Progenitor cell of endocrine pancreas (in vitro differentiated cells): ENCODE data around the gene B3GALNT2. TPM values are rescaled to one million over a fixed set of nuclear protein-coding genes. Genes with fewer than 3 reads are reported as not detected.
A peak's percentile ranks its signal among the peaks of the same experiment; 100 is the strongest.

Source experiments
- DNase-seq: peaks from one replicate; pipeline ENCODE4 v3.0.0; 2021; ENCODE audit warnings: low spot score; ENCODE audit not compliant: unreplicated experiment
- H3K27ac Mint-ChIP-seq: 2 replicates; pipeline ENCODE4 v1.8.0; 2021; ENCODE audit warnings: mild to moderate bottlenecking, moderate library complexity, mixed read lengths
- H3K27me3 Mint-ChIP-seq: 2 replicates; pipeline ENCODE4 v1.8.0; 2021; ENCODE audit warnings: mixed read lengths
- H3K36me3 Mint-ChIP-seq: 2 replicates; pipeline ENCODE4 v1.8.0; 2022; ENCODE audit warnings: mixed read lengths; ENCODE audit not compliant: insufficient read depth
- H3K4me1 Mint-ChIP-seq: 2 replicates; pipeline ENCODE4 v1.8.0; 2021; ENCODE audit warnings: low read depth, mixed read lengths
- H3K4me3 Mint-ChIP-seq: 2 replicates; pipeline ENCODE4 v1.8.0; 2021; ENCODE audit warnings: low read depth, mild to moderate bottlenecking, moderate library complexity, mixed read lengths
- H3K9me3 Mint-ChIP-seq: 2 replicates; pipeline ENCODE4 v1.8.0; 2021; ENCODE audit warnings: low read depth, mixed read lengths
- CTCF ChIP-seq: fragments of 200-600 bp; sonication (generic); IDR thresholded peaks from one replicate; pipeline ENCODE4 v1.5.0; 2021; ENCODE audit warnings: antibody characterized with exemption, mild to moderate bottlenecking; ENCODE audit not compliant: unreplicated experiment
- total RNA-seq: library from RNA; stranded (reverse); gene quantifications from 2 replicates; pipeline ENCODE4 v1.2.1, GENCODE V29; 2021

The B3GALNT2 gene
- total RNA-seq, 1 donor from 2014 or later, result 49.6 TPM

GRCh38 chr1:235510823-235511222 lies 6.6 kb upstream of the B3GALNT2 start:
- DNase-seq, result no peak
- Mint-ChIP-seq H3K4me3 (no peak overlapping the region), H3K27me3 (peaks cover 7% of the 10 kb centered on the region), H3K27ac (no peak overlapping the region), H3K9me3 (no peaks in the 10 kb centered on the region), H3K36me3 (no peaks in the 10 kb centered on the region), H3K4me1 (peaks cover 2% of the 10 kb centered on the region)
- TF ChIP-seq CTCF, result no peak

- no peak for DNase-seq
- H3K27me3 Mint-ChIP-seq, result peaks cover 7% of the 10 kb centered on the region
- H3K4me3 Mint-ChIP-seq, result no peak overlapping the region
- no peak overlapping the region for H3K27ac Mint-ChIP-seq
- H3K36me3 Mint-ChIP-seq, result no peaks in the 10 kb centered on the region
- H3K4me1 Mint-ChIP-seq, result peaks cover 4% of the 10 kb centered on the region
- H3K9me3 Mint-ChIP-seq, result no peaks in the 10 kb centered on the region
- no peak for TF ChIP-seq CTCF
These were observed 3.4 kb upstream of the B3GALNT2 start for GRCh38 chr1:235507623-235508022.

GRCh38 chr1:235504494-235505222 lies 406 bp upstream of the B3GALNT2 start:
- peak overlapping the region; percentile 96 for H3K4me3 Mint-ChIP-seq
- peak; percentile 81 for TF ChIP-seq CTCF
- peak overlapping the region; percentile 99 for H3K27ac Mint-ChIP-seq
- peak; percentile 100 for DNase-seq
- no peaks in the 10 kb centered on the region for H3K27me3 Mint-ChIP-seq
- H3K36me3 Mint-ChIP-seq, result no peaks in the 10 kb centered on the region
- H3K9me3 Mint-ChIP-seq, result no peaks in the 10 kb centered on the region
- H3K4me1 Mint-ChIP-seq, result peaks cover 11% of the 10 kb centered on the region

- TF ChIP-seq CTCF, result no peak
- Mint-ChIP-seq H3K9me3 (no peaks in the 10 kb centered on the region), H3K4me3 (peak overlapping the region; percentile 96), H3K4me1 (peaks cover 11% of the 10 kb centered on the region), H3K36me3 (no peaks in the 10 kb centered on the region), H3K27me3 (no peaks in the 10 kb centered on the region), H3K27ac (peak overlapping the region; percentile 99)
- DNase-seq, result no peak
These were observed 690 bp downstream of the B3GALNT2 start for GRCh38 chr1:235503403-235504121.

GRCh38 chr1:235502601-235503402 lies 1.4 kb downstream of the B3GALNT2 start:
- Mint-ChIP-seq H3K36me3 (no peaks in the 10 kb centered on the region), H3K4me1 (peaks cover 11% of the 10 kb centered on the region), H3K27ac (peak overlapping the region; percentile 99), H3K27me3 (no peaks in the 10 kb centered on the region), H3K9me3 (no peaks in the 10 kb centered on the region), H3K4me3 (peak overlapping the region; percentile 96)
- DNase-seq, result no peak
- no peak for TF ChIP-seq CTCF
